Measurements from ENCODE around the gene PTPRZ1.

PTPRZ1 gene

DNA sequence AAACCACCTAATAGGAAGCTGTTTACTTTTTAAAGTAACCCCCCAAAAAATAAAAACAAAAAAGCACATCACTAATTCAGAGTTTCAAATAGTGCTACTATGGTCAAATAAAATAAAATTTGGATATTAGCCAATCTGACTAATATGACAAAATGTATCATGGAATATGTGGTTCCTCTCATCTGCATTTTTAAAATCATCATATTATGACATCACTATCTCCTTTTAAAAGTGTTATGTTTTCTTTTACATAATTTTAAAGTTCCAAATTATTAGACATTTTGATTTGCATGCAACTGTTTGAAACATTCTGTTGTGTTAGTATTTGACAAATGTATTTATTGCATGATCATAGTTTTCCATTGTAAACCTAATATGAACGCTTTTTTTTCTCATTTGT is 160.7 kb downstream of the PTPRZ1 start:
- Histone ChIP-seq H3K9me3 (ENCODE audit: control insufficient read depth, low read length) (no peaks in the 10 kb centered on the region), H3K36me3 (ENCODE audit: control insufficient read depth, insufficient read depth, low read length) (no peaks in the 10 kb centered on the region), H3K27me3 (ENCODE audit: control insufficient read depth, insufficient read depth, low read length) (no peaks in the 10 kb centered on the region), H3K4me1 (ENCODE audit: control insufficient read depth, insufficient read depth, low read length) (no peaks in the 10 kb centered on the region), H3K9ac (ENCODE audit: low read length) (no peak overlapping the region), H3K4me3 (ENCODE audit: low read length) (no peak overlapping the region)

DNA sequence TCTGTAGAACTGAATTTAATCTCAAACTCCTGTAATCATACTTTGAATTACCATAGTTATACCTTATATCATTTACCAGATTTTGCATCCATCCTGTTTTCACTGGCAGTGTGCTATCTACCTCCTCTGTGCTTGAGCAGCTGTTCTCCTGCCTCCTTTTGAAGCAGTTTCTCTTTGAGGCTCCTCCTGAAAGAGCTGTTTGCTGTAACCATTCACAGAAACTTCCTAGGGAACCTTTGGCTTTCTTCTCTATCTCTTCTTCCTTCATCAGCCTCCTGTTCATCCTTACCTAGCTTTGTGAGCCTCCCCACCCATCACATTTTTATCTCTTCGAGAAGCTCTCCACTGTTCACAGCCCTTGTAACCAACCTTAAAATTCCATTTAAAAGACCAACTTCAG is 162.9 kb downstream of the PTPRZ1 start:
- Histone ChIP-seq H3K27me3 (ENCODE audit: control insufficient read depth, insufficient read depth, low read length) (no peaks in the 10 kb centered on the region), H3K9me3 (ENCODE audit: control insufficient read depth, low read length) (no peaks in the 10 kb centered on the region), H3K36me3 (ENCODE audit: control insufficient read depth, insufficient read depth, low read length) (no peaks in the 10 kb centered on the region), H3K4me3 (ENCODE audit: low read length) (no peak overlapping the region), H3K9ac (ENCODE audit: low read length) (no peak overlapping the region), H3K4me1 (ENCODE audit: control insufficient read depth, insufficient read depth, low read length) (no peaks in the 10 kb centered on the region)

DNA sequence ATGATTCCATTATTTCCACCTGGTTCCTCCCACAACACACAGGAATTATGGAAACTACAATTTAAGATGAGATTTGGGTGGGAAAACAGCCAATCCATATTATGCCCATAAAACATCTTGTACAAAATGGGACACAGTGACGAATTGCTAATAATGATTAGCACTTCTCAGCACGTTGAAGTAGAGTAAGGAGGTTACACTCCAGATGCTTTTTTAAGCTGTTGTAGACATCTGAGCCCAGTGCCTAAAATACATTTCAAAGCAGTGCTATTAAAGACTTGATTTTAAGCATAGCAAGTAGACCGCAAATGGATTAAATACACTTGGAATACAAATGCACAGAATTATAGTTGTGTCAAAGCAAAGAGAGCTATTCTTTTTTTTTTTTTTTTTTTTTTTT is 165.2 kb downstream of the PTPRZ1 start:
- H3K9ac ChIP-seq (ENCODE audit: low read length): no peak overlapping the region
- H3K36me3 ChIP-seq (ENCODE audit: control insufficient read depth, insufficient read depth, low read length): no peaks in the 10 kb centered on the region
- H3K27me3 ChIP-seq (ENCODE audit: control insufficient read depth, insufficient read depth, low read length): no peaks in the 10 kb centered on the region
- H3K4me3 ChIP-seq (ENCODE audit: low read length): no peak overlapping the region
- H3K9me3 ChIP-seq (ENCODE audit: control insufficient read depth, low read length): no peaks in the 10 kb centered on the region
- no peaks in the 10 kb centered on the region for H3K4me1 ChIP-seq (ENCODE audit: control insufficient read depth, insufficient read depth, low read length)

DNA sequence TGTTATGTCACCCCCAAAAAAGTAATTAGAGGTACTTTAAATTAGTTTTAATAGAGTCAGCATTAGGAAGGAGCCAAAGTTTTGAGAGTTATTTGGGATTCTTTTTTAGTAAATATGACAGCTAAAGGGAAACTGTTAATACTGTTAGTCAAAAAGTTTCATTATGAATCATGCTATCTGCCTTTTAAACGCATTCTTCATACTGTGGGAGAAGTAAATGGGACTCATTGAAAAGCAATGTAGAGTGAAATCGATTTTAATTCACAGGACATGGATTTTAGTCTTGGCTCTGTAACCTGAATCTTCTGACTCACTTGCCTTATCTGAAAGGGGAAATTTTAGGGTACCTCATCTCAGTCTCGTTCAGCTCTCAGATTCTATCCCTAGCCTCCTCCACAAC is 165.9 kb downstream of the PTPRZ1 start:
- H3K9me3 ChIP-seq (ENCODE audit: control insufficient read depth, low read length): no peaks in the 10 kb centered on the region
- no peaks in the 10 kb centered on the region for H3K4me1 ChIP-seq (ENCODE audit: control insufficient read depth, insufficient read depth, low read length)
- no peaks in the 10 kb centered on the region for H3K36me3 ChIP-seq (ENCODE audit: control insufficient read depth, insufficient read depth, low read length)
- H3K4me3 ChIP-seq (ENCODE audit: low read length): no peak overlapping the region
- no peaks in the 10 kb centered on the region for H3K27me3 ChIP-seq (ENCODE audit: control insufficient read depth, insufficient read depth, low read length)
- H3K9ac ChIP-seq (ENCODE audit: low read length): no peak overlapping the region

DNA sequence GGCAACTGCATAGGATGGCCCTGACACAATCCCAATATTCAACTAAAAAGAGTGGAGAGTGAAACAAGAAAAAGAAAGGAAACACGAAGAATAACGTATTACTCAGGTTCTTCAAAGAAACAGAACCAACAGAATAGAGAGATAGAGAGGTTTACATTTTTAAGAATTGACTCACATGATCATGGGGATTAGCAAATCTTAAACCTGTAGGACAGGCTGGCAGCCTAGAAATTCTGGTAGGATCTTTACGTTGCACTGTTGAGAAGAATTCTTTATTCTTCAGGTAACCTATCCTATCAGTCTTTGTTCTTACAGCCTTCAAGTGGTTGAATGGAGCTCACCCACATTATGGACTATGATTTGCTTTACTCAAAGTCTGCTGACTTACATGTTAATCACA is 167.2 kb downstream of the PTPRZ1 start:
- no peaks in the 10 kb centered on the region for H3K27me3 ChIP-seq (ENCODE audit: control insufficient read depth, insufficient read depth, low read length)

DNA sequence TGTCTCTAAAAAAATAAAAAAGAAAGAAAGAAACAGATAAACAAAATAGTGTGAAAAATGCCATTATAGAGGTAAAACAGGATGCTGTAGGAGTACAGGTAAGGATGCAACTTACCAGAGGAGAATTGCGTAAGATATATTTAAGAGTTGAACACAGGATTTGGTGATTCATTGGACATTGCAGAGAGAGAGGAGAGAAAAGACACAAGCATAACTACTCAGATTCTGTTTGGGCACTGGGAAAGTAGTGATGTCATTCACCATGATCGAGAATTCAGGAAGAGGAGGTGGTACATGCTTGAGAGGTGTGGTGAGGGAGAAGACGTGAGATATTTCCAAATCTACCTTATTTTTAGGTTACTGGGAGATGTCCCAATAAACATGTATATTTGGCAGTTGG is 173.4 kb downstream of the PTPRZ1 start:
- no peak overlapping the region for H3K4me3 ChIP-seq (ENCODE audit: low read length)
- no peaks in the 10 kb centered on the region for H3K4me1 ChIP-seq (ENCODE audit: control insufficient read depth, insufficient read depth, low read length)
- no peak overlapping the region for H3K9ac ChIP-seq (ENCODE audit: low read length)
- H3K36me3 ChIP-seq (ENCODE audit: control insufficient read depth, insufficient read depth, low read length): no peaks in the 10 kb centered on the region
- no peaks in the 10 kb centered on the region for H3K27me3 ChIP-seq (ENCODE audit: control insufficient read depth, insufficient read depth, low read length)
- H3K9me3 ChIP-seq (ENCODE audit: control insufficient read depth, low read length): no peaks in the 10 kb centered on the region

More for the DNA sequence above, 167.2 kb downstream of the PTPRZ1 start:
- Histone ChIP-seq H3K9me3 (ENCODE audit: control insufficient read depth, low read length) (no peaks in the 10 kb centered on the region), H3K36me3 (ENCODE audit: control insufficient read depth, insufficient read depth, low read length) (no peaks in the 10 kb centered on the region), H3K4me1 (ENCODE audit: control insufficient read depth, insufficient read depth, low read length) (no peaks in the 10 kb centered on the region), H3K9ac (ENCODE audit: low read length) (no peak overlapping the region), H3K4me3 (ENCODE audit: low read length) (no peak overlapping the region)

DNA sequence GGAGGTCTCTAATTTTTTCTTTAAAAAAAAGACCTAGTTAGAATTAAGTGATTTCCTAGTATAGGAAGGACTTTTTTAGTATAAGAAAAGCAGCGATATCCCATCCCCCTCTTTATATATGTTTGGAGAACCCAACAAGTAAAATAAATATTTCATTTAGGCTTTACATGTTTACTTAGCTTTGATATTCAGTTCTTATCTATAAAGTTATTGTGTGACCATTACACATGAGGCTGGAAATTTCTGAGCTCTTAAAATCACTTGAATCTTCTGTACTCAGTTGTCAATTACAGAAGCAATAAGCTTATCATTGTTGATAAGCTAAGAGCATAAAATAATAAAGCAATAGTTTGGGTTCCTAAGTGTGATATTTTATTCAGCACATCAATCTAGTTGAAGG is 181.4 kb downstream of the PTPRZ1 start:
- no peak overlapping the region for H3K4me3 ChIP-seq (ENCODE audit: low read length)
- no peak overlapping the region for H3K9ac ChIP-seq (ENCODE audit: low read length)
- H3K27me3 ChIP-seq (ENCODE audit: control insufficient read depth, insufficient read depth, low read length): peaks cover 10% of the 10 kb centered on the region
- H3K36me3 ChIP-seq (ENCODE audit: control insufficient read depth, insufficient read depth, low read length): no peaks in the 10 kb centered on the region
- H3K9me3 ChIP-seq (ENCODE audit: control insufficient read depth, low read length): no peaks in the 10 kb centered on the region
- H3K4me1 ChIP-seq (ENCODE audit: control insufficient read depth, insufficient read depth, low read length): no peaks in the 10 kb centered on the region

DNA sequence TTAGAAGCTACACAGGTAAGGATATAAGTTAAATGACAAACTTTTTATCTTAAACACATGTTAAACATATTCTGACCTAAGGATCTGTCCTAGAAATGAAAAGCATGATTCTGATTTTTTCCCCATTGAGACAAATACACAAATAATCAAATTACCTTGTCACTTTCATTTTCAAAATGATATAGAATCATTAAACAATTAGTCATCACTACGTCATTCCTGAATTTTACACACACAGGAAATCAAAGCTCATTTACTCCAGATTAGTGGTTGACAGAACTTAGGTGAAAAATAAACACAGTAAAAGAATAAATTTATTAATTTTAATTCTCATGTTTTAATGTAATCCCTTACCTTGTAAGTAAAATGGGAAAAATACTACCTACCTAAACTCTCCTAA is 182.1 kb downstream of the PTPRZ1 start:
- Histone ChIP-seq H3K9ac (ENCODE audit: low read length) (no peak overlapping the region), H3K36me3 (ENCODE audit: control insufficient read depth, insufficient read depth, low read length) (no peaks in the 10 kb centered on the region), H3K27me3 (ENCODE audit: control insufficient read depth, insufficient read depth, low read length) (peaks cover 10% of the 10 kb centered on the region), H3K4me1 (ENCODE audit: control insufficient read depth, insufficient read depth, low read length) (no peaks in the 10 kb centered on the region), H3K4me3 (ENCODE audit: low read length) (no peak overlapping the region), H3K9me3 (ENCODE audit: control insufficient read depth, low read length) (no peaks in the 10 kb centered on the region)

DNA sequence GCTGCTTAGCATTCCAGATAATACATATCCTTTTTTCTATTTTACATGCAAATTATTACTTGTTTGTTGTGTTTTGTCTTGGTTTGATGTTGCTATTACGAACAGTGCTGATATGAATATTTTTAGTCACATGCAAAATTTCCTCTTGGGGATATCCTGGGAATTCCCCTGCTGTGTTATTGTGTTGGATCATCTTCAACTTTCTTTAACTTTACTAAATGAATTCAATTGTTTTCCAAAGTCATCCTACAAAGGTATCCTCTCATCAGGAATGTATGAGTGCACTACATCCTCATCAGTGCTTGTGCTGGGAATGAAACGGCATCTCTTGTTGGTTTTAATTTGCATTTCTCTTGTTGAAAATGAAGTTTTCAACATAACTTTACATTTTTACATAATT is 184.0 kb downstream of the PTPRZ1 start:
- H3K4me1 ChIP-seq (ENCODE audit: control insufficient read depth, insufficient read depth, low read length): no peaks in the 10 kb centered on the region
- no peak overlapping the region for H3K4me3 ChIP-seq (ENCODE audit: low read length)
- no peaks in the 10 kb centered on the region for H3K9me3 ChIP-seq (ENCODE audit: control insufficient read depth, low read length)
- H3K9ac ChIP-seq (ENCODE audit: low read length): no peak overlapping the region
- no peaks in the 10 kb centered on the region for H3K36me3 ChIP-seq (ENCODE audit: control insufficient read depth, insufficient read depth, low read length)
- H3K27me3 ChIP-seq (ENCODE audit: control insufficient read depth, insufficient read depth, low read length): peaks cover 10% of the 10 kb centered on the region

DNA sequence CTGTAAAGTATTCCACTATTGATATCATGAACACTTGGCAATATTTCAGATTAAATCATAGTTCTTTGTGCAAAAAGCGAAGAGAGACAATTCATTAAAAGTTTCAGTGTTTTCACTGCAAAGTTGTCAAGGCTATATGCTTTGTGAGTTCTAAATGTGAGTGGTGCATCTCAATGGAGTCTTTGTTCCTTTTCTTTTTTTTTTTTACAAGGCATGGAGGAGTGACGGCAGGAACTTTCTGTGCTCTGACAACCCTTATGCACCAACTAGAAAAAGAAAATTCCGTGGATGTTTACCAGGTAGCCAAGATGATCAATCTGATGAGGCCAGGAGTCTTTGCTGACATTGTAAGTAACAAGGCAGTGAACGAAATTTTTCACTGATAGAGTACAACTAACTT is 186.6 kb downstream of the PTPRZ1 start:
- Histone ChIP-seq H3K9me3 (ENCODE audit: control insufficient read depth, low read length) (no peaks in the 10 kb centered on the region), H3K36me3 (ENCODE audit: control insufficient read depth, insufficient read depth, low read length) (no peaks in the 10 kb centered on the region), H3K9ac (ENCODE audit: low read length) (no peak overlapping the region), H3K4me3 (ENCODE audit: low read length) (no peak overlapping the region), H3K4me1 (ENCODE audit: control insufficient read depth, insufficient read depth, low read length) (no peaks in the 10 kb centered on the region), H3K27me3 (ENCODE audit: control insufficient read depth, insufficient read depth, low read length) (no peaks in the 10 kb centered on the region)

DNA sequence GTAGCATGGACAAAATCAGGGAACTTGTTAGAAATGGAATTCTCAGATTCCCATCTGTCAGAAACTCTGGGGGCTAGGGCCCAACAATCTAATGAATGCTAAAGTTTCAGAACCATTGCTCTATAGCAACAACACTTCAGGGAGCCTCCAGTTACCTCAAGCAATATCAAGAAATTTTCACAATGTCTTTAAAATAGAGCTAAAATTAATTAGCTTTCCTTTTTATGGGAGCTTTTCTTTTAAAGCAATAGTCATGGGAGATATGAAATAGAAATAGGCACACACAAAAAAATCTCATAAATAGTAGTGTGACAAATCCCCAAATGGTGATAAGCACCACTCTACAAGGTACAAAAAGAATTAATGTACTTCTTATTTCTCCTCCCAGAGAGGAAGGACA is 190.2 kb downstream of the PTPRZ1 start:
- Histone ChIP-seq H3K4me1 (ENCODE audit: control insufficient read depth, insufficient read depth, low read length) (no peaks in the 10 kb centered on the region), H3K27me3 (ENCODE audit: control insufficient read depth, insufficient read depth, low read length) (peaks cover 4% of the 10 kb centered on the region), H3K9me3 (ENCODE audit: control insufficient read depth, low read length) (no peaks in the 10 kb centered on the region), H3K4me3 (ENCODE audit: low read length) (no peak overlapping the region), H3K9ac (ENCODE audit: low read length) (no peak overlapping the region), H3K36me3 (ENCODE audit: control insufficient read depth, insufficient read depth, low read length) (no peaks in the 10 kb centered on the region)

DNA sequence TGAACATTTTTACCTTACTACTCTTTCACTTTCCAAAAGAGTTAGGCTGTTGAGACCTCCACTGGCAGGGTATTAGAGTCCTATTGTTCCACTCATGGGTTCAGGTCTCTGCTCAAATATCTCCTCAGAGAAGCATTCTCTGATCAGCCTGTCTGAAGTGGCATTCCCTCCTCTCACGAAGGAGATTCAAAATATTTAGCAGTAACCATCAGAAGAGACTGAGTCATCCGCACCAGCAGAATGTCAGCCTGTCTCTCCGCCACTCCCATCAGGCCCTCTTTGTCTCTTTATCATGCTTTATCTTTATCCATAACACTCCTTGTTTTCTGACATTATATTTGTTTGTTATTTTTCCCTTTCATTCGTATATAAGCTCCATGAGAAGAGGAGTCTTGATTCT is 192.0 kb downstream of the PTPRZ1 start:
- Histone ChIP-seq H3K36me3 (ENCODE audit: control insufficient read depth, insufficient read depth, low read length) (no peaks in the 10 kb centered on the region), H3K4me1 (ENCODE audit: control insufficient read depth, insufficient read depth, low read length) (no peaks in the 10 kb centered on the region), H3K9ac (ENCODE audit: low read length) (no peak overlapping the region), H3K27me3 (ENCODE audit: control insufficient read depth, insufficient read depth, low read length) (peaks cover 10% of the 10 kb centered on the region), H3K9me3 (ENCODE audit: control insufficient read depth, low read length) (no peaks in the 10 kb centered on the region), H3K4me3 (ENCODE audit: low read length) (no peak overlapping the region)

DNA sequence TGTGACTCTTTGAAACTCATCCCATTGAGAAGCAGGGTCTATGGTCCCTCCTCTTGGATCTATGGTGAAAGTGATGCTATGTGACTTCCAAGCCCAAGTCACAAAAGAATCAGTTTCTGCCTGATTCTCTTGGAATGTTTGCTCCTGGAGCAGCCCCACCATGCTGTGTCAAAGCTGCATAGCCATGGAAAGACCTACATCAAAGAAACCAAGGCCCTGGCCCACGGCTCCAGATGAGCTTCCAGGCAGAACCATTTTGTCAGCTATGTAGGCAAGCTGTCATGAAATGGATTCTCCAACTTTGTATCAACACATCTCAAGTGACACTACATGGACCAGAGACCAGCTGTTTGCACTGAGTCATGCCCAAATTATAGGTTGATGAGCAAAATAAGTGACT is 194.1 kb downstream of the PTPRZ1 start:
- Histone ChIP-seq H3K27me3 (ENCODE audit: control insufficient read depth, insufficient read depth, low read length) (peaks cover 10% of the 10 kb centered on the region), H3K36me3 (ENCODE audit: control insufficient read depth, insufficient read depth, low read length) (no peaks in the 10 kb centered on the region), H3K9ac (ENCODE audit: low read length) (no peak overlapping the region), H3K9me3 (ENCODE audit: control insufficient read depth, low read length) (no peaks in the 10 kb centered on the region), H3K4me3 (ENCODE audit: low read length) (no peak overlapping the region), H3K4me1 (ENCODE audit: control insufficient read depth, insufficient read depth, low read length) (no peaks in the 10 kb centered on the region)
